RWPE2 (cell line): Measurements from ENCODE around the gene NPEPPS.
"Not testable (repeated sequence)": the region's sequence is repeated elsewhere in the genome, so short reads cannot be mapped to it uniquely, and the experiment has no call there.

Source experiments
- ATAC-seq: fragments of 200-7000 bp; cut with Tn5 transposase; 3 replicates; pipeline ENCODE4 v1.9.1; 2021; ENCODE audit warnings: low read depth
- DNase-seq: peaks from one replicate; pipeline ENCODE4 v3.0.0-alpha.2; 2020; ENCODE audit warnings: low spot score
- H3K27ac ChIP-seq: fragments of 450-650 bp; 2 replicates; pipeline ENCODE4 v1.5.1; 2017; ENCODE audit warnings: mild to moderate bottlenecking; ENCODE audit not compliant: poor library complexity, severe bottlenecking
- H3K27me3 ChIP-seq: fragments of 250-450 bp; sonication (Bioruptor Pico); 2 replicates; pipeline ENCODE4 v1.5.1; 2021; ENCODE audit warnings: mild to moderate bottlenecking, moderate library complexity; ENCODE audit not compliant: insufficient read depth, poor library complexity, severe bottlenecking
- H3K36me3 ChIP-seq: fragments of 250-450 bp; sonication (Bioruptor Pico); 2 replicates; pipeline ENCODE4 v1.5.1; 2020; ENCODE audit warnings: low read depth, mild to moderate bottlenecking, moderate library complexity
- H3K4me1 ChIP-seq: fragments of 250-450 bp; sonication (Bioruptor Pico); 2 replicates; pipeline ENCODE4 v1.5.1; 2021; ENCODE audit warnings: mild to moderate bottlenecking, moderate library complexity; ENCODE audit not compliant: insufficient read depth, poor library complexity, severe bottlenecking
- H3K4me3 ChIP-seq: fragments of 250-450 bp; sonication (Bioruptor Pico); 2 replicates; pipeline ENCODE4 v1.5.1; 2021; ENCODE audit warnings: mild to moderate bottlenecking, moderate library complexity; ENCODE audit not compliant: severe bottlenecking
- H3K9me3 ChIP-seq: fragments of 250-450 bp; sonication (Bioruptor Pico); 2 replicates; pipeline ENCODE4 v1.5.1; 2021; ENCODE audit warnings: mild to moderate bottlenecking, moderate library complexity; ENCODE audit not compliant: severe bottlenecking
- TF ChIP-seq, protein P1 (sequence below): fragments of 450-650 bp; IDR thresholded peaks from one replicate; pipeline ENCODE4 v1.5.1; 2017; ENCODE audit warnings: mild to moderate bottlenecking, moderate library complexity; ENCODE audit not compliant: poor library complexity, severe bottlenecking

NPEPPS gene

DNA sequence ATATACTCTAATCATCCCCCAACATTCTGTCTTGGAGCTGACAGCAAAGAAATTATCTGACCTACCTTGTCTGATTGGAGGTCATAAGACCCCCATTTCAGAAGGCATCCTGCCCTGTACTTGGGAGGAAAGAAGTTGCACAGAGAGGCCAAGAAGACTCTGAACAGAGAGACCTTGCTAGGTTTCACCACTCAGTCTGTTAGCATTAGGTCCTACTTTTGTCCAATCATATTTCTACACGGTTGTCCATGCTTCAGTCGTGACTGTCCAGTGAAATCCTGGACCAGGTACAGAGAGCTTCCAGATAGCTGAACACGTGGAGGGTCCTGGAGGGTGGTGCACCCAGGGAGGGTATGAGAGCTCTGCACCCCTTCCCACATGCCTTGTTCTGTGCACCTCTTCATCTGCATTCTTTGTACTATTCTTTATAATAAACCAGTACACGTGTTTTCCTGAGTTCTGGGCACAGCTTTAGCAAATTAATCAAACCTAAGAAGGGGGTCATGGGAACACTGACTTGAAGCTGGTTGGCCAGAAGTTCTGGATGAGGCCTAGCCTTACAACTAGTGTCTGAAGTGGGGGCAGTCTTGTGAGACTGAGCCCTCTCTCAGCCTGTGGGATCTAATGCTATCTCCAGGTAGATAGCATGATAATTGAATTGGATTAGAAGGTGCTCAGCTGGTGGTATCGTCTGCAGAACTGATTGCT, 30.9 kb downstream of the NPEPPS start:
- not testable (repeated sequence) for H3K4me3 ChIP-seq, H3K4me1 ChIP-seq, DNase-seq, ATAC-seq, H3K27ac ChIP-seq, H3K27me3 ChIP-seq, H3K36me3 ChIP-seq, H3K9me3 ChIP-seq

DNA sequence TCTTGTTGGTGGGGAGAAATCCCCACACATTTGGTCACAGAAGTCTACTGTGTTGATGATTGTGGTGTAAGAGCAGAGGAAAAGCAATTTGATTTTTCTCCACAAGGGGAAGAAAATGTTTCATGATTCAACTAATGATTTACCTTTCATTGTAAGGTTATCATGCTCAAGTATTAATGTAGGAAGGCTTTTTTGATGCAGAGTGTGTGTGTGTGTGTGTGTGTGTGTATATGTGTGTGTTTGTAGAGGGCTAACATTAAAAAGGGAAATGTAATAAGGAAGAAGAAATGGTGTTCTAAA, 31.4 kb downstream of the NPEPPS start:
- not testable (repeated sequence) for H3K27me3 ChIP-seq, H3K9me3 ChIP-seq, H3K36me3 ChIP-seq, DNase-seq, ATAC-seq, H3K27ac ChIP-seq, H3K4me3 ChIP-seq
- H3K4me1 ChIP-seq = peaks cover 10% of the 10 kb centered on the region

- not testable (repeated sequence) for H3K27ac ChIP-seq, H3K27me3 ChIP-seq, DNase-seq, H3K4me1 ChIP-seq, H3K9me3 ChIP-seq, H3K4me3 ChIP-seq
- ATAC-seq = peak; percentile 71
- peaks cover 17% of the 10 kb centered on the region for H3K36me3 ChIP-seq
Observed at GRCh38 chr17:47567261-47567660, 36.4 kb downstream of the NPEPPS start.

- H3K4me1 ChIP-seq = not testable (repeated sequence)
Observed at GRCh38 chr17:47572561-47572960, 41.7 kb downstream of the NPEPPS start.

GRCh38 chr17:47582416-47582815, 51.5 kb downstream of the NPEPPS start:
- DNase-seq, H3K4me1 ChIP-seq, H3K27ac ChIP-seq, H3K4me3 ChIP-seq, H3K36me3 ChIP-seq, H3K9me3 ChIP-seq, ATAC-seq, H3K27me3 ChIP-seq: not testable (repeated sequence)

More at GRCh38 chr17:47572561-47572960, 41.7 kb downstream of the NPEPPS start:
- DNase-seq, H3K27ac ChIP-seq, H3K4me3 ChIP-seq, H3K9me3 ChIP-seq, ATAC-seq, H3K27me3 ChIP-seq: not testable (repeated sequence)
- H3K36me3 ChIP-seq = peaks cover 17% of the 10 kb centered on the region

DNA sequence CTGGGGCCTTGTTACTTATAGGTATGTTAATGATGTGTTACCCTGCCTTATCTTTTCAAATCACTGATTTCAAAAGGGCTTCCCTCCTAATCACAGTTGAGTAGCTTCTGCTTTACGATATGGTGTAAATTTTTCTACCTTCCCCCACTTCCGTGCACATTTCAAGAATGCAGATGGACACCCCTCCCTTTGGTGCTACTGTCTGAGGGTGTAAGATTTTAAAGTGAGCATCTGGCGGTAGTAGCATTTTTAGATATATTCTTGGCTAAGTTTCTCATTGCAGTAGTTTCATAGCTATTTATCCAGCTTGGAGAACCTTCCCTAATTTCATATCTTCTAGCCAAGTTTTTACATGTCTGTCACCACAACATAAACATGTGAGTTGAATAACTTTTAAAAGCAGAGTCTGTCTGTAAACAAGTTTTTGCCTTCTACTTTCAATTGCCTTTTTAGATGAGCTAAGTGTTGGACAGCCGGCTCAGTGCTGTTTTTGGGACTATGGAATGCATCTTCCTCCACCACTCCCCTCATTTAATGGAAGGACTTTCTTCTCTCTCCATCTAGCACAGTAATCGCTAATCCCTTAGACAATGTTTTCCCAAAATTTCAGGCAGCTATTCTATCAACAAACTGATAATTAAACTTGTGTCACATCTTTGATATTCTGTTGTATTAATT, 55.6 kb downstream of the NPEPPS start:
- not testable (repeated sequence) for H3K4me1 ChIP-seq, H3K27ac ChIP-seq, ATAC-seq, H3K4me3 ChIP-seq, H3K27me3 ChIP-seq, H3K9me3 ChIP-seq, DNase-seq
- H3K36me3 ChIP-seq = peaks cover 22% of the 10 kb centered on the region

DNA sequence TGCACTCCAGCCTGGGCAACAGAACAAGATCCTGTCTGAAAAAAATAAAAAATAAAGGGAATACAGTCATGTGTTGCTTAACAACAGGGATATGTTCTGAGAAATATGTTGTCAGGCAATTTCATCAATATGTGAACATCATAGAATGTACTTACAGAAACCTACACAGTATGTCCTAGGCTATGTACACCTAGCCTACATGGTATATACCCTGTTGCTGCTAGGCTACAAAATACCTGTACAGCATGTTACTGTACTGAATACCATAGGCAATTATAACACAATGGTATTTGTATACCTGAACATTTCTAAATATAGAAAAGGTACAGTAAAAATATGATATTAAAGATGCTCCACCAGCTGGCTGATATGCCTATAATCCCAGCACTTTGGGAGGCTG, 62.6 kb downstream of the NPEPPS start:
- H3K4me1 ChIP-seq, ATAC-seq, DNase-seq, H3K27me3 ChIP-seq, H3K4me3 ChIP-seq, H3K9me3 ChIP-seq, H3K27ac ChIP-seq: not testable (repeated sequence)
- H3K36me3 ChIP-seq = peaks cover 57% of the 10 kb centered on the region

DNA sequence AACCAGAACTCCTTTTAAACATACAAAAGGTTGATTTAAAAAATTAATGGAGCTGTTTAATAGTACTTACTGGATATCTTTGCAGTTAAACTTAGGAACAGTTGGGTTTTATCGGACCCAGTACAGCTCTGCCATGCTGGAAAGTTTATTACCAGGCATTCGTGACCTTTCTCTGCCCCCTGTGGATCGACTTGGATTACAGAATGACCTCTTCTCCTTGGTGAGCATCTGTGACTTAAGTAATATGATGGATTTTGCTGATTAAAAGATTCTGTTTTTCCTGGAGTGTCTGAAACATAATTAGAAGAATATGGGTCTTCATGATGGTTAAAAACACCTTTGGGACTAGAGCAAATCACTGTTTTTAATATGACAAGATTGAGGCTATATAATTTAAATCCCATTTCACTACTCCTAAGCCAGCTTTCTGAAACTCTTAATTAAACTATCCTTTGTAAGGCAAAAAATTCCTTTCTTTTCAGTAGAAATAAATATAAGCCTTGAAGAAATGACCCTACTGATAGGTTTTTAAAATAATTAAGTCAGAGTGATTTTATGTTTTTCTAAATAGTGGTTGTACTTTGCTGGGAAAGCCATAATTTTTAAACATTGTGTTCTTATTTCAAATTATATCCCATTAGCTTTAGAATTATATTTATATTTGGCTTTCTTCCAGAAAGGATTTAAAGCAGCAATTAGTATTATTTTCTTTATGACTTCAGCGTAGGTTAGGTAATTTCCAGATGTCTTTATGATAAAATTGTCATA, 73.1 kb downstream of the NPEPPS start:
- DNase-seq (no peak), ATAC-seq (no peak)
- TF ChIP-seq, protein P1, sequence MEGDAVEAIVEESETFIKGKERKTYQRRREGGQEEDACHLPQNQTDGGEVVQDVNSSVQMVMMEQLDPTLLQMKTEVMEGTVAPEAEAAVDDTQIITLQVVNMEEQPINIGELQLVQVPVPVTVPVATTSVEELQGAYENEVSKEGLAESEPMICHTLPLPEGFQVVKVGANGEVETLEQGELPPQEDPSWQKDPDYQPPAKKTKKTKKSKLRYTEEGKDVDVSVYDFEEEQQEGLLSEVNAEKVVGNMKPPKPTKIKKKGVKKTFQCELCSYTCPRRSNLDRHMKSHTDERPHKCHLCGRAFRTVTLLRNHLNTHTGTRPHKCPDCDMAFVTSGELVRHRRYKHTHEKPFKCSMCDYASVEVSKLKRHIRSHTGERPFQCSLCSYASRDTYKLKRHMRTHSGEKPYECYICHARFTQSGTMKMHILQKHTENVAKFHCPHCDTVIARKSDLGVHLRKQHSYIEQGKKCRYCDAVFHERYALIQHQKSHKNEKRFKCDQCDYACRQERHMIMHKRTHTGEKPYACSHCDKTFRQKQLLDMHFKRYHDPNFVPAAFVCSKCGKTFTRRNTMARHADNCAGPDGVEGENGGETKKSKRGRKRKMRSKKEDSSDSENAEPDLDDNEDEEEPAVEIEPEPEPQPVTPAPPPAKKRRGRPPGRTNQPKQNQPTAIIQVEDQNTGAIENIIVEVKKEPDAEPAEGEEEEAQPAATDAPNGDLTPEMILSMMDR = no peak
- no peaks in the 10 kb centered on the region for H3K9me3 ChIP-seq
- no peaks in the 10 kb centered on the region for H3K27me3 ChIP-seq
- peaks cover 91% of the 10 kb centered on the region for H3K36me3 ChIP-seq
- H3K27ac ChIP-seq = no peak overlapping the region
- no peak overlapping the region for H3K4me3 ChIP-seq
- H3K4me1 ChIP-seq = no peaks in the 10 kb centered on the region
